Prostate gland (tissue), 2 donors: ENCODE measurements around the gene SDHC.

Source experiments
- POLR2A ChIP-seq: fragments of 450-650 bp; IDR thresholded peaks from one replicate; pipeline ENCODE4 v1.6.1; 2016; ENCODE audit warnings: antibody characterized with exemption, mild to moderate bottlenecking
- POLR2AphosphoS5 ChIP-seq: sonication (generic); formaldehyde crosslinking; IDR thresholded peaks from one replicate; pipeline ENCODE4 v1.6.1; 2017; ENCODE audit warnings: antibody characterized with exemption
- TF ChIP-seq, protein P1 (sequence below), 4 experiments: fragments of 200-600 bp in 2 of 4; fragments of 450-650 bp in 2 of 4; sonication (generic) in 2 of 4; IDR thresholded peaks; 1 replicate in 3 of 4; 2 replicates in 1 of 4; pipeline ENCODE4 v1.5.1; 2016 to 2019; ENCODE audit warnings: antibody characterized with exemption in 4 of 4, mild to moderate bottlenecking in 2 of 4, moderate library complexity in 2 of 4

DNA sequence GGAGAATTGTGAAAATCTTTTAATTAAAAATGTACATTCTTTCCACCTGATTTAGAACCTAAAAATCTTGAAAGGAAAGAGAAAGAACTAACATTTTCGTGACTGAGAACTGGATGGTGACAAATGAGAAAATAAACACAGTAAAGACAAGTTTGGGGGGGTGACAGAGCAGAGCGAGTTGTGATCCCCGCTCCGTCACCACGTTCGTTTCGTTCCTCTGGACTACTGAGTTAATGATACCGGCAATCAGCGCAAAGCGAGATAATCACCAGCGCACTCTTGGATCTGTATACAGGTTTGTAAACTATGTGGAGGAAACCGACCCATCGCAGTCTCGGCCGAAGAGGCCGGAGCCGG is 84.7 kb downstream of the SDHC start:
- TF ChIP-seq, protein P1, sequence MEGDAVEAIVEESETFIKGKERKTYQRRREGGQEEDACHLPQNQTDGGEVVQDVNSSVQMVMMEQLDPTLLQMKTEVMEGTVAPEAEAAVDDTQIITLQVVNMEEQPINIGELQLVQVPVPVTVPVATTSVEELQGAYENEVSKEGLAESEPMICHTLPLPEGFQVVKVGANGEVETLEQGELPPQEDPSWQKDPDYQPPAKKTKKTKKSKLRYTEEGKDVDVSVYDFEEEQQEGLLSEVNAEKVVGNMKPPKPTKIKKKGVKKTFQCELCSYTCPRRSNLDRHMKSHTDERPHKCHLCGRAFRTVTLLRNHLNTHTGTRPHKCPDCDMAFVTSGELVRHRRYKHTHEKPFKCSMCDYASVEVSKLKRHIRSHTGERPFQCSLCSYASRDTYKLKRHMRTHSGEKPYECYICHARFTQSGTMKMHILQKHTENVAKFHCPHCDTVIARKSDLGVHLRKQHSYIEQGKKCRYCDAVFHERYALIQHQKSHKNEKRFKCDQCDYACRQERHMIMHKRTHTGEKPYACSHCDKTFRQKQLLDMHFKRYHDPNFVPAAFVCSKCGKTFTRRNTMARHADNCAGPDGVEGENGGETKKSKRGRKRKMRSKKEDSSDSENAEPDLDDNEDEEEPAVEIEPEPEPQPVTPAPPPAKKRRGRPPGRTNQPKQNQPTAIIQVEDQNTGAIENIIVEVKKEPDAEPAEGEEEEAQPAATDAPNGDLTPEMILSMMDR (IDR thresholded peaks at IDR 0.05): no peak
- TF ChIP-seq POLR2AphosphoS5 (no peak), POLR2A (no peak)
